Cardiac muscle cell (in vitro differentiated cells and primary cell): ENCODE data around the gene SPIRE1. TPM values are rescaled to one million over a fixed set of nuclear protein-coding genes. Genes with fewer than 3 reads are reported as not detected.

Experiments
- DNase-seq, 2 donors: peaks; one replicate each; pipeline versions ENCODE4 v3.0.0 to v3.0.0-alpha.2; 2010 to 2017; ENCODE audit warnings: low read depth in 1 of 2, low spot score in 1 of 2
- H3K27ac ChIP-seq: fragments of 200-600 bp; sonication (generic); 2 replicates; pipeline ENCODE4 v1.5.1; 2016
- H3K27me3 ChIP-seq: fragments of 200-600 bp; sonication (generic); 2 replicates; pipeline ENCODE4 v1.6.0; 2016; ENCODE audit warnings: control low read depth
- H3K36me3 ChIP-seq: fragments of 200-600 bp; sonication (generic); 2 replicates; pipeline ENCODE4 v1.5.1; 2016; ENCODE audit warnings: control low read depth
- H3K4me1 ChIP-seq: fragments of 200-600 bp; sonication (generic); 2 replicates; pipeline ENCODE4 v1.8.1; 2017; ENCODE audit warnings: low read depth, mild to moderate bottlenecking, mixed run types
- H3K4me3 ChIP-seq: fragments of 200-600 bp; sonication (generic); 2 replicates; pipeline ENCODE4 v1.5.1; 2016; ENCODE audit warnings: mild to moderate bottlenecking
- H3K9me3 ChIP-seq: fragments of 200-600 bp; sonication (generic); 2 replicates; pipeline ENCODE4 v1.5.1; 2017; ENCODE audit warnings: low read depth, mild to moderate bottlenecking, control low read depth
- polyA plus RNA-seq: library from polyadenylated mRNA; unstranded; fragments of >200 nt; fragmentation: Nextera tagmentation; extraction: Ambion mirVana; gene quantifications from 2 replicates; pipeline ENCODE4 v1.2.1, GENCODE V29; 2016
- total RNA-seq: library from RNA; depleted of rRNA; stranded (reverse); fragments of >200 nt; gene quantifications from 2 replicates; pipeline ENCODE4 v1.2.3, GENCODE V29; 2016
- TF ChIP-seq, protein P1 (sequence below): IDR thresholded peaks from 2 replicates; pipeline ENCODE4 v1.5.1; 2012; ENCODE audit warnings: low read depth, mild to moderate bottlenecking, low read length

Gene SPIRE1
- total and polyA plus RNA-seq, 2 experiments from 2014 or later = 17.8 to 19.6 TPM

DNA sequence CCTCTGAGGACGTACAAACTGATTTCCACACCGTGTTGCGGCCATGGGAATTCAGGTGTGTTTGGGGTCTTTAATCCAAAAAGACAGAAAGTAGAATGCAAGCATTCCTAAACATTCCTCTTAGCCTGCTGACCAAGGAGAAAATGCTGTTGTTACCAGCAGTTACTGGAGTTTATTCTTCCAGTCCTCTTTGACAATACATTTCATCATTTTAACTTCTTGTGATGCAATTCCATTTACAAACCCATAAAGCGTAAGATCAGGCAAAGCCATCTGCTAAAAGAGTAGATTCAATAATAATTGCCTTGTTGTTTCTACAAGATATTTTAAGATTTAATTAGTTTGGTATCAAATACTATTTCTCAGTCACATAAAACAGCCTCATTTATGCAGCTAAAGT, 32.7 kb downstream of the SPIRE1 start:
- TF ChIP-seq, protein P1, sequence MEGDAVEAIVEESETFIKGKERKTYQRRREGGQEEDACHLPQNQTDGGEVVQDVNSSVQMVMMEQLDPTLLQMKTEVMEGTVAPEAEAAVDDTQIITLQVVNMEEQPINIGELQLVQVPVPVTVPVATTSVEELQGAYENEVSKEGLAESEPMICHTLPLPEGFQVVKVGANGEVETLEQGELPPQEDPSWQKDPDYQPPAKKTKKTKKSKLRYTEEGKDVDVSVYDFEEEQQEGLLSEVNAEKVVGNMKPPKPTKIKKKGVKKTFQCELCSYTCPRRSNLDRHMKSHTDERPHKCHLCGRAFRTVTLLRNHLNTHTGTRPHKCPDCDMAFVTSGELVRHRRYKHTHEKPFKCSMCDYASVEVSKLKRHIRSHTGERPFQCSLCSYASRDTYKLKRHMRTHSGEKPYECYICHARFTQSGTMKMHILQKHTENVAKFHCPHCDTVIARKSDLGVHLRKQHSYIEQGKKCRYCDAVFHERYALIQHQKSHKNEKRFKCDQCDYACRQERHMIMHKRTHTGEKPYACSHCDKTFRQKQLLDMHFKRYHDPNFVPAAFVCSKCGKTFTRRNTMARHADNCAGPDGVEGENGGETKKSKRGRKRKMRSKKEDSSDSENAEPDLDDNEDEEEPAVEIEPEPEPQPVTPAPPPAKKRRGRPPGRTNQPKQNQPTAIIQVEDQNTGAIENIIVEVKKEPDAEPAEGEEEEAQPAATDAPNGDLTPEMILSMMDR = no peak
- Histone ChIP-seq H3K4me3 (no peak overlapping the region), H3K9me3 (no peaks in the 10 kb centered on the region), H3K4me1 (no peaks in the 10 kb centered on the region), H3K27ac (no peak overlapping the region), H3K36me3 (no peaks in the 10 kb centered on the region), H3K27me3 (no peaks in the 10 kb centered on the region)
- peak in 1 of 2 donors; percentile 63 for DNase-seq

DNA sequence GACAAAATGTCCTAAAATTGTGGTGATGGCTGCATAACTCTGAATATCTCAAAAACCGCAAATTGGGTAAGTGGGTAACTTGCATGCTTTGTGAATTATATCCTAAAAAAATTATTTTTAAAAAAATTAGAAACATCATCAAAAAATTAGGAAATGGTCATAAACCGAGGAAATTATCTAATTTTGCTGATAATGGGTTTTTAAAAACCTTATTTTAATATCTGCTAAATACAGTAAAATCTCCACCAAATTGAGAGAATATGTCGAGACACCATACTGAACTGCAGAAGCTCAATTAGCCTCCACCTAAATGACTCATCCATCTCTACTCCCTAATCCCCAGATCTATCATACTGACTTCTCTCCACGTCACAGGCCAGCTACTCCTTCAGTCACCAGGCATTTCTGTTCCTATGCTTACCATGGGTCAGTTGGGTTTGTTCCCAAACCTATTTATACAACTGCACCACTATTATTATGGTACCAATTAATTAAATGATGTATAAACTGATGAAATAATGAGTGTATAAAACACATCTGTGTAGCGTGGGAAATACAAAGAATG, 36.1 kb downstream of the SPIRE1 start:
- no peaks in the 10 kb centered on the region for H3K9me3 ChIP-seq
- no peaks in the 10 kb centered on the region for H3K36me3 ChIP-seq
- no peak overlapping the region for H3K27ac ChIP-seq
- TF ChIP-seq, protein P1 = no peak
- no peaks in the 10 kb centered on the region for H3K4me1 ChIP-seq
- no peak overlapping the region for H3K4me3 ChIP-seq
- DNase-seq = peak in 1 of 2 donors; percentile 38
- no peaks in the 10 kb centered on the region for H3K27me3 ChIP-seq

DNA sequence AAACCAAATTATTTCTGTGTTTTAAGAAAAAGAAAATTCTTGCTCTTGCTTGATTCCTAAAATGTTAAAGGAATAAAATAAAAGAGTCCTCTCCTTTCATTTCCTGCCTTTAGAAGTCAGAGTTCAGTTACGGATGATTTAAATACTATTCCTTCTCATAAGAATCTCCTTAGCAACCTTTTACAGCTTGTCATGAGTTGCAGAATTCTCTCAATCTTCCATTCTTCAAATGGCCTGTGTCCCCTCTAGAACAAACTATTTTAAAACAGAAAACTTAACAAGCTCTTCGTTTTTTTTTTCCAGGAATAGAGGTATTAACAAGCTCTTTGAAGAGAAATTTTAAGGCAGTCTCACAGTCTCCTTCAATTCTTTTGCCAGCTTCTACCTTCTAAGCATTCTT, 42.2 kb downstream of the SPIRE1 start:
- TF ChIP-seq, protein P1 = no peak
- Histone ChIP-seq H3K27me3 (no peaks in the 10 kb centered on the region), H3K36me3 (no peaks in the 10 kb centered on the region), H3K9me3 (no peaks in the 10 kb centered on the region), H3K4me1 (no peaks in the 10 kb centered on the region), H3K27ac (peak overlapping the region; percentile 9), H3K4me3 (no peak overlapping the region)
- DNase-seq = no peak

DNA sequence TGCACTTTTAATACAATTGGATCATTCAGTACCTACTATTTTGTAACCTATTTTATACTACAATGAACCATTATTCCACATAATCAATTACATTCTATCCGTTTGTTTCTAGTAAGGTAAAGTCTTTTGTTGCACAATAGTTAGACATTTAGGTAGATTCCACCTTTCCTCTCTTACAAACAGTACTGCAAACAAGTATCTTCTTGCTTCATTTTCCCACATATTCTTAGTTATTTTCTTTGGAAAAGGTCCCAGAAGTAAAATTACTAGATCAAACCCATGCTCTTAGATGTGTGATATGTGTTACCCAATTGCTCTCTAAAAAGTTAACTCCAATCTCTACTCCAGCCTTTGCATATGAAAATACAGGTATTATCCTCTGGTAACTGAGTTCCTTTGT, 49.6 kb downstream of the SPIRE1 start:
- peak in 1 of 2 donors; percentile 56 for DNase-seq
- no peaks in the 10 kb centered on the region for H3K9me3 ChIP-seq

DNA sequence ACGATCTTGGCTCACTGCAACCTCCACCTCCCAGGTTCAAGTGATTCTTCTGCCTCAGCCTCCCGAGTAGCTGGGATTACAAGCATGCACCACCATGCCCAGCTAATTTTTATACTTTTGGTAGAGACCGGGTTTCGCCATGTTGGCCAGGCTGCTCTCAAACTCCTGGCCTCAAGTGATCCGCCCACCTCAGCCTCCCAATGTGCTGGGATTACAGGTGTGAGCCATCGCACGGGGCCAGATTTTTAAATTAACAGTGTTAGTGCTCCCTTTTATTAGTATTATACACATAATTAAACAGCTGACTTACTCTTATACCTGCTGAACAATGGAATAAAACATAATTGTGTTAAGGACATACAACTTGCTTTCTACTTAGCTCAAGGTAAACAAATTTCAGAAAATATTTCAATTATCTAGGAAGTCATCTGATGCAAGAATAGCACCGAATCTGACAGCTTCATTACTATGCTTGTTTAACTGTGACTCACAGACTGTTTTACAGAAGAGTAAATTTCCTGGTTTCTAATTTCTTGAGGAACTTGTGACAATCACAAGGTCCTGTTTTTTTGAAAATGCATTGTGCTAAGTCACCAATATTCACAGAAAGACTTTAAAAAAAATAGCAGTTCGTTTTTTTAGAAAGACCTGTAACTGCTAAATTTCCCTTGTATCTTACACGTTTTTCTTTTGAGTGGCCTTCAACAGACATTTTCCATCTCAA, 51.2 kb downstream of the SPIRE1 start:
- peak in 1 of 2 donors; percentile 64 for DNase-seq
- no peak overlapping the region for H3K4me3 ChIP-seq
- H3K9me3 ChIP-seq = no peaks in the 10 kb centered on the region
- no peaks in the 10 kb centered on the region for H3K36me3 ChIP-seq
- H3K4me1 ChIP-seq = no peaks in the 10 kb centered on the region
- no peak overlapping the region for H3K27ac ChIP-seq
- H3K27me3 ChIP-seq = no peaks in the 10 kb centered on the region
- TF ChIP-seq, protein P1 = no peak

More for the DNA sequence above, 49.6 kb downstream of the SPIRE1 start:
- TF ChIP-seq, protein P1 = no peak
- no peak overlapping the region for H3K4me3 ChIP-seq
- H3K27me3 ChIP-seq = no peaks in the 10 kb centered on the region
- no peak overlapping the region for H3K27ac ChIP-seq
- no peaks in the 10 kb centered on the region for H3K4me1 ChIP-seq
- no peaks in the 10 kb centered on the region for H3K36me3 ChIP-seq
